Osteoblast (primary cell): ENCODE data around the gene MCIDAS. TPM values are rescaled to one million over a fixed set of nuclear protein-coding genes. Genes with fewer than 3 reads are reported as not detected.

ENCODE experiments used
- DNase-seq: peaks from one replicate; pipeline ENCODE4 v3.0.0; 2011; ENCODE audit warnings: low spot score, mixed read lengths; ENCODE audit not compliant: insufficient read length; ENCODE audit errors: missing footprints
- H2AFZ ChIP-seq: 2 replicates; pipeline ENCODE4 v1.6.0; 2011; ENCODE audit warnings: mild to moderate bottlenecking, low read length
- H3K27ac ChIP-seq: 2 replicates; pipeline ENCODE4 v1.5.1; 2011; ENCODE audit warnings: mild to moderate bottlenecking, low read depth, low read length, moderate library complexity
- H3K27me3 ChIP-seq: 2 replicates; pipeline ENCODE4 v1.6.0; 2012; ENCODE audit warnings: mild to moderate bottlenecking, control low read depth, inconsistent platforms, low read length, moderate library complexity; ENCODE audit not compliant: insufficient read depth
- H3K36me3 ChIP-seq: 2 replicates; pipeline ENCODE4 v1.5.1; 2011; ENCODE audit warnings: mild to moderate bottlenecking, low read length, control low read depth, moderate library complexity; ENCODE audit not compliant: insufficient read depth
- H3K4me1 ChIP-seq: 2 replicates; pipeline ENCODE4 v1.5.1; 2011; ENCODE audit warnings: mild to moderate bottlenecking, low read length, control low read depth, moderate library complexity; ENCODE audit not compliant: insufficient read depth
- H3K4me2 ChIP-seq: 2 replicates; pipeline ENCODE4 v1.6.0; 2011; ENCODE audit warnings: mild to moderate bottlenecking, low read length; ENCODE audit not compliant: insufficient read depth
- H3K4me3 ChIP-seq: fragments of 200-600 bp; sonication (generic); 3 replicates; pipeline ENCODE4 v1.5.1; 2012; ENCODE audit warnings: mild to moderate bottlenecking, low read length, inconsistent platforms; ENCODE audit not compliant: insufficient read depth
- H3K79me2 ChIP-seq: 2 replicates; pipeline ENCODE4 v1.6.0; 2012; ENCODE audit warnings: mild to moderate bottlenecking, low read length, control low read depth, inconsistent platforms; ENCODE audit not compliant: insufficient read depth
- H3K9me3 ChIP-seq: 2 replicates; pipeline ENCODE4 v1.5.1; 2011; ENCODE audit warnings: low read depth, low read length, control low read depth
- H4K20me1 ChIP-seq: 2 replicates; pipeline ENCODE4 v1.6.0; 2012; ENCODE audit warnings: mild to moderate bottlenecking, low read length, control low read depth; ENCODE audit not compliant: insufficient read depth
- total RNA-seq: library from RNA; depleted of rRNA; stranded (reverse); fragments of >200 nt; gene quantifications from 2 replicates; pipeline ENCODE4 v1.2.3, GENCODE V29; 2012
- TF ChIP-seq, protein P1 (sequence below): IDR thresholded peaks from 2 replicates; pipeline ENCODE4 v1.5.1; 2011; ENCODE audit warnings: mild to moderate bottlenecking, low read depth, low read length, moderate library complexity; ENCODE audit errors: extremely low read depth

The MCIDAS gene
- total RNA-seq, 1 donor = under 0.01 TPM

DNA sequence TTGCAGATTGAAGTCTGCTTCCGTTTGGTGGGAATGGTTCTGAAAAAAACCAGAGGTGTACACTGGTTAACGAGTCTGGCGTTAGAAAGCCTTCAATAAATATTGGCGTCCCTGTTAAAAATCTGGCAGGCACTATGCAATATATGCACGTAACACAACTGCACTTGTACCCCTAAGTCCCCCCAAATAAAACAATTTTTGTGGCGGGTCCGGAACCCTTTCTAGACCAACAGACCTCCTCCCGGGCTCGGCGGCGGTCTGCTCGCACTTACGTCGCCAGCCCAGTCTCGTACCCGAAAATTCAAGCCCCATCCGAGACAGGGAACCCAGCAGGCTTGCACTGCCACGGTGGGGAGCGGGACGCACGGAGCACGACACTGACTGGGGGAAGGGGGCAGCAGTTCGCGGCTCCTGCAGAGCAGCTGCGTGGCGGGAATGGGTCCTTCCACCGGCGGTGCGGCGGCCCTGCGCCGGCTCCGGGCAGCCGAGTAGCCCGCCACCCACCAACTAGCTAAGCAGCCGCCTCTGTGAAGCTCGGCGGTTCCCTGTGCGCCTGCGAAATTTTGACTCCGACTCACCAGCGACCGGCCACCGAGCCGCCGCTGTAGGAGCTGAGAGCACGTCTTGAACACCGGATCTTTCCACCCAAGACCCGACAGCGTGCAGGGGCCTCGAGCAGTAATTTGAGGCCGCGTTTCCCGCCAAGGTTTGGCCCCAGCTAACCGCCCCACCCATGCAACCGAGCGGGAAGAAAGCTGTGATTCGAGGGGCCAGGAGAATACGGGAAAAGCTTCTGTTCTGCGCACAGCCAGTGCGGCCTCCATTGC is 3.9 kb downstream of the MCIDAS start:
- Histone ChIP-seq H3K9me3 (no peaks in the 10 kb centered on the region), H3K36me3 (no peaks in the 10 kb centered on the region), H3K27ac (no peak overlapping the region), H3K27me3 (peaks cover 68% of the 10 kb centered on the region), H2AFZ (no peak overlapping the region), H3K79me2 (no peaks in the 10 kb centered on the region), H3K4me3 (no peak overlapping the region), H3K4me1 (peaks cover 6% of the 10 kb centered on the region), H4K20me1 (no peaks in the 10 kb centered on the region), H3K4me2 (no peak overlapping the region)
- DNase-seq = peak; percentile 81
- TF ChIP-seq, protein P1, sequence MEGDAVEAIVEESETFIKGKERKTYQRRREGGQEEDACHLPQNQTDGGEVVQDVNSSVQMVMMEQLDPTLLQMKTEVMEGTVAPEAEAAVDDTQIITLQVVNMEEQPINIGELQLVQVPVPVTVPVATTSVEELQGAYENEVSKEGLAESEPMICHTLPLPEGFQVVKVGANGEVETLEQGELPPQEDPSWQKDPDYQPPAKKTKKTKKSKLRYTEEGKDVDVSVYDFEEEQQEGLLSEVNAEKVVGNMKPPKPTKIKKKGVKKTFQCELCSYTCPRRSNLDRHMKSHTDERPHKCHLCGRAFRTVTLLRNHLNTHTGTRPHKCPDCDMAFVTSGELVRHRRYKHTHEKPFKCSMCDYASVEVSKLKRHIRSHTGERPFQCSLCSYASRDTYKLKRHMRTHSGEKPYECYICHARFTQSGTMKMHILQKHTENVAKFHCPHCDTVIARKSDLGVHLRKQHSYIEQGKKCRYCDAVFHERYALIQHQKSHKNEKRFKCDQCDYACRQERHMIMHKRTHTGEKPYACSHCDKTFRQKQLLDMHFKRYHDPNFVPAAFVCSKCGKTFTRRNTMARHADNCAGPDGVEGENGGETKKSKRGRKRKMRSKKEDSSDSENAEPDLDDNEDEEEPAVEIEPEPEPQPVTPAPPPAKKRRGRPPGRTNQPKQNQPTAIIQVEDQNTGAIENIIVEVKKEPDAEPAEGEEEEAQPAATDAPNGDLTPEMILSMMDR = no peak

DNA sequence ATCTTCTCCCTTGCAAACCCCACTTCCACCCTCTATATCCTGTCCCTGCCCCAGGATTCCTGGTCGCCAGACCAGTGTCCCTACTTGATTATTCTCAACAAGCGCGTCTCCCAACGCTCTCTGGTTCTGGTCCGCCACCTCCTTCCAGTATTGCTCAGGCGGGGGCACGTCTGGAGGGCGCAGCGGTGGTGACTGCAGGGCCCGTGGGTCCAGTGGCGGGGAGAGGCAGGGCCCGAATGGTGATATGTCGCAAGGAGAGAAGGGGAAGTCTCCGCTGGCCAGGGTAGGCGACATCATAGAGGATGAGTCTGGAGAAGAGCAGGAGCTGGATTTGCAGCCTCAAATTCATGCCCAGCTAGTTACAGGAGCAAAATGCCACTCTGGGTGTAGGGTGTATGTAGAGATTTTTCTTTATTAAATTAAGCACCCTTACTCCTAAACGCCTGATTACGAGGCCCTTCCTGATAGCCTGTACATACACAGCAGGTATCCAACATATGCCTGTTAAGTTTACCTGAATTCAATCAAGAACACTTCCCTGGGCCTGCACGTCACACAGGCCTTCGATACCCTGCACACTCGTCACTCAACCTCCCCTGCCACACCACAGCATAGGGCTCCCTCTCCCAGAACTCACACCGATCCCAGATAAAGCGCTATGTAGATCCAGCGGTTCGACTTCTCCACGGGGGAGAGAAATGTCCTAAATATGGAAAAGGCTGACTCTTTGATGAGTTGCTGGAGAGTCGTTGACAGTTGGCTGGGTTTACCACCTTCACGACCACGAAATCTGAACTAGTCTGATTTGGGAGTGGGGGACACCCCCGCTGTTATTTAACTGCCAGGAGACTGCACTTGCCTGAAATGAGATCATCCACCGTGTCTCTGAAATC is 4.8 kb downstream of the MCIDAS start:
- Histone ChIP-seq H3K36me3 (no peaks in the 10 kb centered on the region), H2AFZ (no peak overlapping the region), H3K4me3 (no peak overlapping the region), H4K20me1 (no peaks in the 10 kb centered on the region), H3K27ac (no peak overlapping the region), H3K27me3 (peaks cover 59% of the 10 kb centered on the region), H3K79me2 (no peaks in the 10 kb centered on the region), H3K9me3 (no peaks in the 10 kb centered on the region), H3K4me1 (peaks cover 2% of the 10 kb centered on the region), H3K4me2 (no peak overlapping the region)
- peak; percentile 76 for DNase-seq
- TF ChIP-seq, protein P1 = no peak

DNA sequence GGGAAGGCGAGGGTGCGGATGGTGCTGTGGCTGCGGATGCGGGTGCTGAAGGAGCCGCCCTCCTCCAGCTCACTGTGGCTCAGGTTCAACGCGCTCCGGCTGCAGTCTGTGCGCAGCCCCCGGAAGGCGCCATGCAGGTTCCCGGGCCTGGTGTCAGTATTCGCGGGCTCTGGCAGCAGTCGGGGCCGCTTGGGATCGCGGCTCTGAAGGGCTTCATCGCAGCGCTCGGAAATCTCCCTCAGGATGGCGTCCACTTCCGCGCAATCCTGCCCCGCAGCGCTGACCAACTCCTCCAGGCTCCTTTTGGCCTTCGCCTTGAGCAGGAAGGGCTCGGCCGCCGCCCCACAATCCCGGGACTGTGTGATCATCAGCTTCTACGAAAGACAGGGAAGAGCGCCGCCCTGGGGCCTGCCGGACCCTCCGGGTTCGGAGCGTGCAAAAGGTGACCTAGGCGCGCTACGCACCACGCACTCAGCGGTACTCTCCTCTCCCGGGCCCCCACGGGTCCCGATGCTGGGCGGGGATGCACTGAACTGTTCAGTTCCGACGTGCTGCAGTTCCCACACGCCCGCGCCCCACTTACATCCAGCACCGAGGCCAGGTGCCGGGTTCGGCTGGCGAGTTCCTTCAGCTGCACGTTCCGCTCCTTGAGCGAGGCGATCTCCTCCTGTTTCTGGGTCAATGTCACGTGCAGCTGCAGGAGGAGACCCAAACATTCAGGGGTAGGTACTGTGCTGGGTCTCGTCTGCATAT is 6.5 kb downstream of the MCIDAS start:
- peak overlapping the region; percentile 63 for H3K4me3 ChIP-seq
- H3K27ac ChIP-seq = no peak overlapping the region
- peak; percentile 94 for DNase-seq
- H3K9me3 ChIP-seq = no peaks in the 10 kb centered on the region
- H3K36me3 ChIP-seq = no peaks in the 10 kb centered on the region
- peaks cover 2% of the 10 kb centered on the region for H3K4me1 ChIP-seq
- H3K79me2 ChIP-seq = no peaks in the 10 kb centered on the region
- peaks cover 50% of the 10 kb centered on the region for H3K27me3 ChIP-seq
- peak overlapping the region; percentile 78 for H3K4me2 ChIP-seq
- TF ChIP-seq, protein P1 = no peak
- peak overlapping the region; percentile 90 for H2AFZ ChIP-seq
- no peaks in the 10 kb centered on the region for H4K20me1 ChIP-seq
